HG02840 (cell line): Measurements from ENCODE around the gene RAB37.
A peak's percentile ranks its signal among the peaks of the same experiment; 100 is the strongest.

Source experiments
- ATAC-seq: cut with Tn5 transposase; IDR thresholded peaks from one replicate; pipeline ENCODE4 v1.9.1; 2021; ENCODE audit warnings: mild to moderate bottlenecking, moderate library complexity, moderate number of reproducible peaks; ENCODE audit not compliant: unreplicated experiment, low FRiP score

The RAB37 gene

DNA sequence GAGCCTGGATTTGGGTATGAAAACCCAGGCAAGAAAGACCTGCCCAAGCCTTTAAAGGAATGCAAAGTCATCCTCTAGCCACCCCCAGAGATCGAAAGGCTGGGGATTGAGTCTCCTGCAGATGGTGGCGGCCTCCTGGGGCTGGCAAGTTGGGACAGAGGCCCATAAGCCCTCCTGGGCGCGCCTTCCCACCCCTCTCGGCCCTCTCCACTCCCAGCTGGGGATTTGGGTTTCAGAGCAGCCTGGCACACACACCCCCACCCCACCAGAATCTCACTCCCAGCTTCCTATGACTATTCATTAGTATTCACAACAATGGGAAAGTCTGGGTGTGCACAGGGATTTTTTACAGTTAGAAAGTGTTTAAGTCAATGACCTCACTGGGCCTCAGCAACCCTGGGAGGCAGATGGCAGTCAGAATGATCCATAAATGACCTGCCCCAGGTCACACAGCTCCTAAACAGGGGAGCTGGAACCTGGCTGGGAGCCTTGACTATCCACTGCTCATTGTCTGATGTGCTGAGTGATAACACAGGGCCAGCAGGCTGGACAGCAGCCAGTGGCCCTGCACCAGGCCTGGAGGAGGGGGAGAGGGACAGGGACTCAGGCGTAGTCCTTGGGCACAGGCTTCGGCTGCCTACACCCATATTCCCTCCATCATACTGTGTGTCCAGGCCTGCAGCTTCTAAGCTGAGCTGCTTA is 23.5 kb downstream of the RAB37 start:
- ATAC-seq = no peak

DNA sequence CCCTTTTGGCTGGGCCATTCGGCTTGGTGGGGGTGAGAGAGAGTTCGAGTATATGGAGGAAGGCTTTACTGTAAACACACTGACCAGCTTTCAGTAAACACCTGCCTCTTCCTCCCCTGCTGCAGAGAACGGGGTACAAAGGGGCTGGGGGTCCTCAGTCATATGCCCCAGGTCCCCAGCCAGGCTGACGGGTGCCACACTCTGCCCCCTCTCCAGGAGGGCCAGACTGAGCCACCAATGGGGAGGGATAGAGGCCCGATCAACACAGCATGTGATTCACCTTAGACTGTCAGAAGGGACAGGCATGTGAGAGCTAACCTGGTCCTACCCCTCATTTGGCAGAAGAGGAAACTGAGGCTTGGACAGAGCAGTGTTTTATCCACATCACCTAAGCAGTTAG is 24.4 kb downstream of the RAB37 start:
- ATAC-seq = no peak

DNA sequence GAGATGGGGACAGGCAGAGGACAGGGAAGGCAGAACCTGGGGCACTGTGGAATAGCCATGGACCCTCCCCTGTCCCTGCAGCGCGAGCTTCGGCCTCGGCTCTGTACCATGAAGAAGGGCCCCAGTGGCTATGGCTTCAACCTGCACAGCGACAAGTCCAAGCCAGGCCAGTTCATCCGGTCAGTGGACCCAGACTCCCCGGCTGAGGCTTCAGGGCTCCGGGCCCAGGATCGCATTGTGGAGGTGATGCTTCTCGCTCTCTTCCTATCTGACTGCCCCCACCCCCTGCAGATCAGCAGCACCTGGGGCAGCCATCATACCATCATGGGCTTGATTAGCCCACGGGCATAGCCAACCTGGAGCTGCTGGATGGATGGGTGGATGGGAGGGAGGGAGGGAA is 24.9 kb downstream of the RAB37 start:
- no peak for ATAC-seq

DNA sequence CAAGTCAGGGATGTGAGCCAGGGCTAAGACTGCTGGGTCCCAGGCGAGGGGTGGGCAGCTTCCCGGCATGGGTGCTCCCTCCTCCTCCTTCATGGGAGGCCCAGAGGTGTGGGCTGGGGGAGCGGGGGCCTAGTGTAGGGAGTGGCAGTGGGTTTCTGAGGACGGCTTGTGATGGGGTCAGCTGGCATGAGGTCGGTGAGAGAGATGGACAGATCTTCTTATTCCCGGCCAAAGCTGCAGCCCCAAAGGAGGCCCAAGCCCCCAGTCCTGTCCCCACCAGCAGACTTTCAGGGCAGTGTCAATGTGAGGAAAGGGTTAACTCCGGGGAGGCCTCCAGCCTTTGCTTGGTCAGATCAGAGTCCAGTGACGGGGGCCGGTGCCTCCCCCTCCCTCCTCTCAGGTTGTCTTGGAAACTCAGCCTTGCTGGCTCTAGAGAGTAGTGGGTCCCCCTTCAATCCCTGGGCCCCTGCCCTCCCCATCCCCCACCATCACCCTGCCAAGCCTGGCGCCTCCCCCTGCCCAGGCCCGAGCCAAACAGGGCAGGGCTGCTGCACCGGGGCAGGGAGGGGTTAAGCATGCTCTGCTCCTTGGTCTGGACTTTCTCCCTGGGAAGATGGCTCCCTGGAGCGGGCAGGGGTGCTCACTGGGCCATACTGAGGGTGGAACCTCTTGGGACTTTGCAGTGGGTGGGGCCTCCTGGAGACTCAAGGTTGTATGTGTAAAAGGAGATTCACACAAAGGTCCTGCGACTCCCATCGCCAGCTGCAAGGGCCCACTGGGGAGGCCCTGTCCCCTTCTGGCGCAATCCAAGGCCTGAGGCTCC is 26.7 kb downstream of the RAB37 start:
- ATAC-seq = no peak

DNA sequence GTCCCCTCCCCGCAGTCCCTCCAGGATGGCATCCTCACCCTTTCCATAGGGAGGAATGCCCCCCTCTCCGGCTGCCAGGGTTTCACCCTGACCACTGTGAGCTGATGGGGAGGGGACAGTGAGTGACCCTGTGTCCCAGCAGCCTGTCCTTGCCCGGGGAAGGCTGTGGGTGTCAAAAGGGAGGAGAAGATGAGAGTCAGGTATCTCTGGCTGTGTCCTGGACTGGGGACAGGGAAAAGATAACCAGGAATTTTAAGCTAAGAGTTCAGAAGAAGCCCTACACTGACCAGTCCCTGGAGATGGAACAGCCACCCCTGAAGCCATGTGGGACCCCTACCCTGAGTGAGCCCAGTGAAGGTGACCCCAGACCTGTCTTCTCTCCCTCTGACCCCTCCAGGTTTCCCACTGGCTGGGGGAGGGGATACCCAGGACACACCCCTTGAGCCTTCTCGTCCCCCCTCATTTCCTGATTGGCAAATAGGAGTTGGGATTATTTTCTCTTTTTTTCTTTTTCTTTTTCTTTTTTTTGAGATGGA is 27.8 kb downstream of the RAB37 start:
- ATAC-seq = no peak

DNA sequence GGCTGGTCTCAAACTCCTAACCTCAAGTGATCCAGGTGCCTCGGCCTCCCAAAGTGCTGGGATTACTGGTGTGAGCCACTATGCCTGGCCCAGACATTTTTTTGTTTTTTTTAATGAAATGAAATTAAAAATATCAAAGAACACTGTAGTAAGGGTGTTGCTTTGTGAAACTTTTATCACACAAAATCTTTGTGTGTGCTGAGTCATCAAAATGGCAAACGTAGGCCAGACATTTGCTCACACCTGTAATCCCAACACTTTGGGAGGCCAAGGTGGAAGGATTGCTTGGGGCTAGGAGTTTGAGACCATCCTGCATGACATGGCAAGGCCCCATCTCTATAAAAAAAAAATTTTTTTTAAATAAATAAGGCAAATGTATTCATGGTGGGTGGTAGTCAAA is 29.4 kb downstream of the RAB37 start:
- no peak for ATAC-seq

DNA sequence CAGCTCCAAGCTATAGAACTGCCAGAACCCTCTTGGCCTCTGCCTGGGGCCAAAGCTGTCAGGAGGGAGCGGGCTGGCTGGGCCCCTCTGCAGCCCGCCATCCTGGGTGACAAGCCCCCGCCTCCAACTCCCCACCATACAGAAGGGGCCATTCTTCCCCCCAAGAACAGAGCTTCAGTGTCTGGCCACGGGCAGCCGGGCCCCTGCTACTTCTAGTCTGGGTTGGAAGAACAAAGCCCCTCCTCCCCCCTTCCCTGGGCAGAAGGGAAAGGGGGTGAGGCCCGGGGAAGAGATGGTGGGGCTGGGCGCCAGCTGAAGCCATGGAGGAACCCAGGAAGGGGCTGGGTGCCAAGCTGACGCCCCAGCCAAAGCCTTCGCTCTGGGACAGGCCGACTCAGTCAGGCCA is 30.1 kb downstream of the RAB37 start:
- ATAC-seq = no peak

DNA sequence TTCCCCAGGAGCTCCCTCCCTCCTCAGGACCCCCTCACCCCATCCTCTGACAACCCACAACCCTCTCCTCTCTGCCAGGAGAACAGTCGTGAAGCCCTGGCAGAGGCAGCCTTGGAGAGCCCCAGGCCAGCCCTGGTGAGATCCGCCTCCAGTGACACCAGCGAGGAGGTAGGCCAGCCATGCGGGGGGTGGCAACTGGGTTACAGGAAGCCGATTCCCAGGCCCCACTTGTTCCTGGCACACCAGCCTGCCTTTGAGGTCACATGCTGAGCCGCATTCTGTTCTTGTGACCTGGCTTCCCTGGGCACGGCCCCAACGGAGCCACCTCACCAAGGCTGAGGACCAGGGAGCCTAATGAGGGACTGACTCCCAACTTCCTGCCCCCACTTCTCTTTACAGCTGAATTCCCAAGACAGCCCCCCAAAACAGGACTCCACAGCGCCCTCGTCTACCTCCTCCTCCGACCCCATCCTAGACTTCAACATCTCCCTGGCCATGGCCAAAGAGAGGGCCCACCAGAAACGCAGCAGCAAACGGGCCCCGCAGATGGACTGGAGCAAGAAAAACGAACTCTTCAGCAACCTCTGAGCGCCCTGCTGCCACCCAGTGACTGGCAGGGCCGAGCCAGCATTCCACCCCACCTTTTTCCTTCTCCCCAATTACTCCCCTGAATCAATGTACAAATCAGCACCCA is 31.2 kb downstream of the RAB37 start:
- no peak for ATAC-seq

DNA sequence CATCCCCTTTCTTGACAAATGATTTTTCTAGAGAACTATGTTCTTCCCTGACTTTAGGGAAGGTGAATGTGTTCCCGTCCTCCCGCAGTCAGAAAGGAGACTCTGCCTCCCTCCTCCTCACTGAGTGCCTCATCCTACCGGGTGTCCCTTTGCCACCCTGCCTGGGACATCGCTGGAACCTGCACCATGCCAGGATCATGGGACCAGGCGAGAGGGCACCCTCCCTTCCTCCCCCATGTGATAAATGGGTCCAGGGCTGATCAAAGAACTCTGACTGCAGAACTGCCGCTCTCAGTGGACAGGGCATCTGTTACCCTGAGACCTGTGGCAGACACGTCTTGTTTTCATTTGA is 31.7 kb downstream of the RAB37 start:
- ATAC-seq = no peak

DNA sequence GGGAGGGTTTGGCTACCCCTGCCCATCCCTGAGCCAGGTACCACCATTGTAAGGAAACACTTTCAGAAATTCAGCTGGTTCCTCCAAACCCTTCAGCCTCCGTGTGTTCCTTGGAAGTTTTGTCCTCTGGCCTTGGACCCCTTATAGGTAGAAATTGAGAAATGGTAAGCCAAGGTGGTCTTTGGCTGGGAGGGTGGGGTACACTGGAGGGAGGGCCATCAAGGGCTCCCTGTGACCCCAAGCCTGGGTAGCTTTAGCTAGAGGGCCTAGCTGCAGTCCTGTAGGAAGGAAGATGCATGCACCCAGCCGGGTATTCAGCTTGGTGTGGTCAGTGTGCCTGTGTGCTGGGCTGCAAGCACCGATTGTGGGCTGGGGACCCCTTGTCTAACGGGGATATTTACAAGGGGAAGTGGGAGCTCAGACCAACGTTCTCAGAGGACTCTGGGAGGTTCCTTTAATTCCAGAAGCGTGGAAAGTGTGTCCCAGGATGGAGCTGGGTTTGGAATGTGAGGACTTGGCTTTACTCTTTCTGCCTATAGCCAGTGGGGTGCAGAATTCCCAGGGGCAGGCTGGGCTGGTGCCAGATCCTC is 32.3 kb downstream of the RAB37 start:
- ATAC-seq = no peak

DNA sequence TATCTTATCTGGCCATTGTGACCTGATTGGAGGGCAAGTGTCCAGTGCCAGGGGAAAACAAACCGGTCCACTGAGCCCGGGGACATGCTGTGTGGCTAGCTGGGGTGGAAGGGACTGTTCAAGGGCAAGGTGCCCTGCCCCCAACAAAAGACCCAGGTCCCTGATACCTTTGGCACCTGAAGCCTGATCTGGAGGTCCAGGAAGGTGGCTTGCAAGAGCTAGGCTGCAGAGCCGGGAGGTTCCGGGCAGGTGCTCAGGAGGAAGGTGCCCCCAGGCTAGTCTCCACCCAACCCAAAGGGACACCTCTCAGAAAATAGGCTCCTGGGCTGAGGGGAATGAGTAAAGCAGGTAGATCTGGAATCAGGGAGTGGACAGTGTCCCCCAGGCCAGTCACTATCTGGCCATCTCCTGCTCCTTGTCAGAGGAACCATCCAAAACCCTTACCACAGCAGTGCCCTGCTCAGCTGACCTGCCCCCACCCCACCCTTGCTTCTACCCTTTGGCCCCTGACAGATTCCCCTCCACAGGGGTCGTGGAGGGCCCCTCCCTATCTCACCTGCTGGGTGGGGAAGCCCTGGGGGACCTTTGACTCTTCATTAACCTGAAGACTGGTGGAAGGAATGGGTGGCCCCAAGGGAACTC is 32.9 kb downstream of the RAB37 start:
- no peak for ATAC-seq

DNA sequence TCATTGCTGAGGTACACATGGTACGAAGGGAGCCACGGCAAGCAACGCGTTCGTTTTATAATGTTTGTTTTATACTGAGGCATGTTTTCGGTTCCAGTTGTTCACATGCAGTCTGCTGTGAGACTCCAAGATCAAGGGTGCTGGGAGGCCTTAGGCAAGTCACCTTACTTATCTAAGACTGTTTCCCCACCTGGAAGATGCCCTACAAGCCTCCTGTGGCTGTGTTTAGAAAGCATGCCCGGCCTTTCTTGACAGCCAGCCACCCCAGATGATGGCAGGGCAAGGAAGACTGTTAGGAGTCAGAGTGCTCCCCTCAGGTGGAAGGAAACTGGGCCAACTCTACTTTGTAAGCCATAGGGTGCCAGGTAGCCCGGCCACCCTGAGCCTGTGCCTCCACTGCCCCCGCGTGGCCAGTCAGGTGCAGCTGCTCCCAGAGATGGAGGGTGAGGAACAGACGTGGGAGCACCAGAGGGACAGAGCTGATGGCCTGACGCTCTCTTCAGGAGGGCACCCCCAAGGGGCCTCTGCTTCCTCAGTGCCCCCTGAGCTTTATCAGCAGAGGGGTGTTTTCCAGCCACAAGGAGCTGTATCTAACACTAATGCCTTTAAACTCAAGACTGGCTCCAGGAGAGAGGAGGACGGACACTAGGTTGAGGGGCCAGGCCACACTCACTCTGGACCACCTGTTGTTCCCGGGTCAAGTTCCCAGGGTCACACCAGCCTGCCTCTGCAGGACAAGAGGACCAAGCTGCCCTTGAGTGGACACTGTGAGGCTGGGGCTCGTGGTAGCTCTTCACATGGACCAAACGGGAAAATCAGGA is 33.7 kb downstream of the RAB37 start:
- no peak for ATAC-seq

DNA sequence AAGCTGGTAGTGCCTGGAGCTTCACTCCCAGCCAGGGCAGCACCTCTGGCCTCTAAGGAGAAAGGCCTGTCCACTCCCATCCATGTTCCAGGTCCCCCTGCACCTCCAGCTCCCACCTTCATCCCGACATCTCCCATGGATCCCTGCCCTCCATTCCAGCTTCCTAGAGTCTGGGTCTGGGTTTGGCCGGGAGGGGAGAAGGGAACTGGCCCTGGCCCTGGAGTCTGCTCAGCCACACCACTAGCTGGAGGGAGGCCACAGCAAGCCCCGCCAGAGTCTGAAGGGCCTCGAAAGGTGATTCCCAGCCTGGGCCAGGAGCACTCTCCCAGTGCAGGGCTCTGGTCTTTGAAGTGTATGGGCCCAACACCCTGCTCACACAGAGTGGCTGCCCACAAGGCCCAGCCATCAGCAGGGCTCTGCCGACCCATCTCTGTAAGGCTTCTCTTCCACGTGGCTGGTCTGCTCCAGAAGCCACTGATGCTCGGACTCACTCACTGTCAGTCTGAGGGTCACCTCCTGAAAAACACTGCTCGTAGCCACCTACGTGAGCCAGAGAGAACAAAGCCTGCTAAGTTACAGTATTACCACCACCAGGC is 34.4 kb downstream of the RAB37 start:
- ATAC-seq = no peak

DNA sequence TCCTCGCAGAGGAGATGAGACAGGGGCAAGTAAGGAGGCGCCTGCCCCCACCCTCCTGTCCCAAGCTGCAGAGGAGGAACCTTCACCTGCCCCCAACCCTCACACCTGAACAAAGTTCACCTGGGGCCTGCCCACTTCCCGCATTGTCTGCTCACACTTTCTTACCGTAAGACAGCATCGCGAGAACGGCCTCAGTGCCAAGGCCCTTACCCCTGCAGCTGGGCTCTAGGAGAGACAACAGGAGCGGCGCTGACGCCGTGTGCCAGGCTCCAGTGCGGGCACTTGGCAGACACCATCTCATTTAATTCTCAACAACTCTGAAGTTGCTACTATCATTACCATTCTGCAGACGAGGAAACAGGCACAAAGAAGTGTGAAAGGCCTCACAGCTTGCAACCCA is 35.0 kb downstream of the RAB37 start:
- no peak for ATAC-seq

DNA sequence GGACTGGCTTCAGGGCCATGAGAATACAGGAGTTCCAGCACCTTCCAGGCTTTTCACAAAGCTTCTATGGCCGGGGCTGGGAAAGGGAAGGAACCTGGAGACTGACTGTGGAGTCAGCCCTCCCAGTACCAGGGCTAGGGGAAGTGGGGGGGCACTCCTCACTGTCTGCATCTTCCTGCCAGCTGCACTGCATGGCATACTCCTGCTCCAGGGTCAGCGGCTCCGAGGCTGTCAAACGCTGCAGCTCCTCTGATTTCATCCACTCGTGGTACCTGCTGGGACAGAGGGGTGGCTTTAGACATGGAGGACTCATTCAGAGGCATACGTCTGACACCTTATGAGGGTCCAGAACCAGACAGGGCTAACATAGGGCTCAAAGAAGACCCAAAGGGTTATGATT is 36.4 kb downstream of the RAB37 start:
- ATAC-seq = no peak

DNA sequence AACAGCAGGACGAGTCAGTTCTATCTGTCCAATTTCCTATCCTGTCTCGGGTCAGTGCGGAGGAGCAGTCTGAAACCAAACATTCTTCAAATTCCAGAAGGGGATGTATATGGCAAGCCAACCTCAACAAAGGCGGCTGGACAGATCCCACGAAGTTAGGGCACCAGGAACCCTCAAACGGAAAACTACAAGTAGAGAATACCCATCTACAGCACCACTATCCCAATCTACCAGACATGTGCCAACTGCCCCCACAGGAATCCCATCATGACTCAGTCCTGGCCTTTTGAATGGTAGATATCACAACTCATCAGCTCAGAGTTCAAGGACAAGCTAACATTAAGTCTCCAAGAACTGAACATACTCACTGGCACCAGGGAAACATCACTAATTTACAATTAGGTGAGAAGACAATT is 36.8 kb downstream of the RAB37 start:
- no peak for ATAC-seq

DNA sequence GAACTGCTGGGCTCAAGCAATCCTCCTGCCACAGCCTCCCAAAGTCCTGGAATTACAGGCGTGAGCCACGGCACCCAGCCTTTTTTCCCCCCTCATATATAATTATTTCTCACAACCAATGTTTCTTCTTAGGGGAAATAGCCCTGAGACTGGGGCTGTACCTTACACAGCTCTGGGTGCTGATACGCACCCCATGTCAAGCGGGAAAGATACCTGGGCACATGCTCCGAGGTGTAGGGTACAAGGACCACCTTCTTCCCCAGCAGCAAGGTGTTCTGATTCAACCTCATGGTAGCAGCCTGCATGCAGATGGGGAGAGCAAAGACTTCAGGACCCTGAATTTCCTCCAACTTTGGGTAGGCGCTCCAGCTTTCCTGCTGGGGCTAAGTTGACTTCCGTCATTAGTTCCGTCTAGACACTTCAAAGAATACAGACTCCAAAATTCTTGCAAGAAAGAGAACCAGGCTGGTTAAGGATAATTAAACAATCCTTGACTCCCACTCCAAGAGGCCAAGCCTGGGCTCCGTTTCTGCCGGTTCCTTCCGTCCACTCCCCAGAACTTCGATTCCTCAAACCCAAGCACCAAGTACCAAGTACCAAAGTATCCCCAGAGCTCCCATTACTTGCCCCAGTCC is 38.5 kb downstream of the RAB37 start:
- ATAC-seq = no peak

DNA sequence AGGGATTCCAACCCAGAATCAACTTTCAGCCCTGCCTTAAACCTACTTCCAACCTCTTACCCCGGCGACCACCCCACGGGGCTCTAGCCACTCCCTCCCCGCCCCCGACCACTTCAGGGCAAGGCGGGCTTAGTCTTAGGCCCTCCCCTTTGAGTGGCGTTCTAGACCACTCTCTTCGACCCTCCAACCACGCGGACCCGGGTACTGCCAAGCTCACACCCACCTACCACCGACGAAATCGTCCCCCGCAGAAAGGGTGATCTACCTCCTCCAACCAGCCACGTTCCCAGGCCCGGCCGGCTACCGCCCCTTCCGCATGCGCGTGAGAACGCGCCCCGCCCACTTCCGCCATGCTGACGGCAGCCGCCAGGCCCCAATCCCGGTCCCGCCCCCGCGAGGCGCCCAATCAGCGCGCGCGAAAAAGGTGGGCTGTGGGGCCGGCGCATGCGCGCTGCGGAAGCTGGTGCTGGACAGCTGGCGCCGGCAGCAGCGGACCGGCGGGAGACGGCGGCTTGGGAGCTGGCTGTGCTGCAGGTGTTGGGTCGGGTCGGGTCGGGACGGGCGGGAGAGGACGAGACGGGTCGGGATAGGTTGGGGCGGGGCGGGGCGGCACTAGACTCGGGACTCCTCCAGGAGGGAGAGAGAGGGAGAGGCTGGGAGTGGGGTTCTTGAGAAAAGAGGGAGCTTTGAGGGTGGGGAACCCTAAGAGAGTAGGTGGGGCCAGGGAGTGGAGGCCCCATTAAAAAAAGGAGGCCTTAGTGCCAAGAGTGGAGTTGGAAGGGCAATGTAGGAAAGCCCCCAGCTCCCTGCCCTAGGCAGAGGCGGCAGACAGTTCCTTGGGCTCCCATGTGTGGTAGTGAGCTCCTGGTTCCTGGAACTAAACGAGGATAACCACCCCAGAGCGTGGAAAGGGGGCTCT is 39.2 kb downstream of the RAB37 start, which contains the start of gene NAT9:
Gene NAT9, minus strand, starts transcription at position 302 of the 919 bp plus-strand sequence. CDS start 647 bp downstream, outside the sequence.
- ATAC-seq = peak; percentile 61
